Lower leg skin (tissue), 3 donors: ENCODE measurements around the gene EI24.

Experiments used
- POLR2A ChIP-seq, 2 donors: fragments of 450-650 bp; IDR thresholded peaks; one replicate each; pipeline ENCODE4 v1.6.1; 2016 to 2017; ENCODE audit warnings: antibody characterized with exemption in 2 of 2, mild to moderate bottlenecking in 1 of 2, moderate library complexity in 1 of 2
- TF ChIP-seq, protein P1 (sequence below), 3 donors: fragments of 450-650 bp; IDR thresholded peaks; one replicate each; pipeline ENCODE4 v1.5.1; 2016; ENCODE audit warnings: antibody characterized with exemption in 3 of 3, mild to moderate bottlenecking in 3 of 3, moderate library complexity in 2 of 3

DNA sequence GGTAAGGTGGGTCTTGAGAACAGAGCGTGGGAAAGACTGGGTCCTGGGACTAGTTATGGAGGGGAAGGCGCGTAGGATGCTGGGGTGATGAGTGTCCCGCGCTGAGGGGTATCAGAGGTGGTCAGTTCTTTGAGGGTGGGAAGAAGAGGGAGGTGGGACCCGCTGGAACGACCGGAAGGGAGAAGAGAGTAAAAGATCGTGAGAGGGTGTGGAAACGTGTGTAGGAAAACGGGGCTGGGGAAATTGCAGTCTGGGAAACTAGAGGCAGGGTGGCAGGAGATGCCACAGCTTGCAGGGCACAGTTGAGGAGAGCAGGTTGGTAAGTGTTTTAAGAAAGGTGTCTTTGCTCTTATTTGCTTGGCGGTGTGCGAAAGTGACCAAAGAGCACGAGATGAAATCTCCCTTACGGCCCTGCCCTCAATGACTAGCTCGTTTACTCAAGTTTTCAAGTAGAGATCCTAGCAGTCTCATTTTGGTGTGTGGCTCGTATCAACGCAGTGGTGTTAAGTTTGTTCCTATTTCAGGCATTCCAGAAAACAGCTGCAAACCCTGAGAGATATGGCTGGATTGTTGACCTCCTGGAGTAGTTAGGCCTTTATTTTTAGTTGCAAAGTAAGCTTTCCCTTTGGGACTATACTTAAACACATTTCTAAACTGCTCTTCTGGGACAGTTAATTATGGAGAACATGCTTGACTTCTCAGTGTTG, 24.0 kb downstream of the EI24 start:
- TF ChIP-seq, protein P1, sequence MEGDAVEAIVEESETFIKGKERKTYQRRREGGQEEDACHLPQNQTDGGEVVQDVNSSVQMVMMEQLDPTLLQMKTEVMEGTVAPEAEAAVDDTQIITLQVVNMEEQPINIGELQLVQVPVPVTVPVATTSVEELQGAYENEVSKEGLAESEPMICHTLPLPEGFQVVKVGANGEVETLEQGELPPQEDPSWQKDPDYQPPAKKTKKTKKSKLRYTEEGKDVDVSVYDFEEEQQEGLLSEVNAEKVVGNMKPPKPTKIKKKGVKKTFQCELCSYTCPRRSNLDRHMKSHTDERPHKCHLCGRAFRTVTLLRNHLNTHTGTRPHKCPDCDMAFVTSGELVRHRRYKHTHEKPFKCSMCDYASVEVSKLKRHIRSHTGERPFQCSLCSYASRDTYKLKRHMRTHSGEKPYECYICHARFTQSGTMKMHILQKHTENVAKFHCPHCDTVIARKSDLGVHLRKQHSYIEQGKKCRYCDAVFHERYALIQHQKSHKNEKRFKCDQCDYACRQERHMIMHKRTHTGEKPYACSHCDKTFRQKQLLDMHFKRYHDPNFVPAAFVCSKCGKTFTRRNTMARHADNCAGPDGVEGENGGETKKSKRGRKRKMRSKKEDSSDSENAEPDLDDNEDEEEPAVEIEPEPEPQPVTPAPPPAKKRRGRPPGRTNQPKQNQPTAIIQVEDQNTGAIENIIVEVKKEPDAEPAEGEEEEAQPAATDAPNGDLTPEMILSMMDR (IDR thresholded peaks at IDR 0.05): no peak
- no peak for TF ChIP-seq POLR2A (IDR thresholded peaks at IDR 0.05)
